Activated naive CD4-positive, alpha-beta T cell treated with anti-CD3 and anti-CD28 coated beads for 36 hours (primary cell): ENCODE measurements around the gene TXNDC17. TPM values are rescaled to one million over a fixed set of nuclear protein-coding genes. Genes with fewer than 3 reads are reported as not detected.

Experiments
- CTCF ChIA-PET: fragments of 350-600 bp; sonication (Branson Sonifier 250); formaldehyde crosslinking; loops from one replicate; lab custom pipeline; 2021; ENCODE audit warnings: antibody characterized with exemption; lab: Charles Lee
- DNase-seq: peaks from one replicate; pipeline ENCODE4 v3.0.0-alpha.2; 2020
- H3K27ac Mint-ChIP-seq: one replicate; pipeline ENCODE4 v1.8.0; 2021; ENCODE audit warnings: mild to moderate bottlenecking, mixed read lengths
- H3K27me3 Mint-ChIP-seq: one replicate; pipeline ENCODE4 v1.8.0; 2021; ENCODE audit warnings: low read depth, mixed read lengths
- H3K36me3 Mint-ChIP-seq: one replicate; pipeline ENCODE4 v1.8.0; 2021; ENCODE audit warnings: low read depth, mixed read lengths
- H3K4me1 Mint-ChIP-seq: one replicate; pipeline ENCODE4 v1.8.0; 2021; ENCODE audit warnings: low read depth, mixed read lengths
- H3K4me3 Mint-ChIP-seq: one replicate; pipeline ENCODE4 v1.8.0; 2021; ENCODE audit warnings: mild to moderate bottlenecking, moderate library complexity, mixed read lengths
- H3K9me3 Mint-ChIP-seq: one replicate; pipeline ENCODE4 v1.8.0; 2021; ENCODE audit warnings: mixed read lengths
- intact Hi-C: fragments of 100-400 bp; cut with micrococcal nuclease; formaldehyde crosslinking; loops from one replicate; pipeline ENCODE4 v1.15.1; 2023
- total RNA-seq, 2 experiments: library from RNA; stranded (reverse); gene quantifications; one replicate each; pipeline ENCODE4 v1.2.3, GENCODE V29; 2021

Gene TXNDC17
- total RNA-seq, 2 experiments from 2014 or later: 71.4 to 85.8 TPM

DNA sequence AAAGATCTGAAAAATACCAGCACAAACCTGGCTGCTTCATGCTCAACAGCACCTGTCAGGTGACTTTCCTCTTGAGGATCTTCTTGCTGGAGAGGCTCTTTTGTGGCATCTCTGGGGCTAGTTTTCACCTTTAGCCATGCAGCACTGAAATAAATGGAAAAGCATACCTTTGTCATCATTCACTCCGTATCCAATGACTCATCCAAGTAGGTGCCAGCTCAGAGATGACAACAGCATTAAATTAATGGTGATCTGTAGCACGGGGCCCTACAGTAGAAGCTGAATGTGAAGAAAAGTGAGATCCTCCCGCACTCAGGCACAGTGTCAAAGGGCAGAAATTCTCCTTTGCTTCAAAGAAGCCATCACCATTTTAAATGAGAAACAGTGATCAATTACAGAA, 32.5 kb upstream of the TXNDC17 start:
- no peaks in the 10 kb centered on the region for H3K9me3 Mint-ChIP-seq
- H3K36me3 Mint-ChIP-seq: peaks cover 14% of the 10 kb centered on the region
- DNase-seq: no peak
- H3K4me1 Mint-ChIP-seq: no peaks in the 10 kb centered on the region
- CTCF ChIA-PET: interaction anchor here (1.2 kb wide), 1 partner anchor 9 kb away, joined by 3 read pairs; no protein-coding TSS in a partner anchor
- H3K4me3 Mint-ChIP-seq: no peak overlapping the region
- H3K27me3 Mint-ChIP-seq: no peaks in the 10 kb centered on the region
- no peak overlapping the region for H3K27ac Mint-ChIP-seq
- intact Hi-C loops: no loop called here

DNA sequence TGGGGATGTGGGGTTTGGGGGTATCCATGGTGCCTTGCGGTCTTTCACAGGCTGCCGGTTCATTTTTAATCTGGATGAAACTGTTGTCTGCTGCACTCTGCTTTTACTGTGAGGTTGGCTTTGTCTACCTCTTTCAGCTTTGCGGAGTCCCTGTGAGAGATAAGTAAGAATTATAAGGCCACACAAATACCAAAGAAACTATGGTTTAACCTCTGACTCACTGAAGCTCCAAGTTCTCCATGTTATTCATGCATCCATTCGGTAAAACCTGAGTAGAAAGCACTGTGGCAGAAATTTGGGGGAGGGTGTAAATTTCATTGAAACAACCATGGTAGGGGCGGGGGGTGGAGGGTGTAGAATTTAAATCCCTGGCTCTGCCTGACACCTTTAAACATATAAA, 30.8 kb upstream of the TXNDC17 start:
- H3K9me3 Mint-ChIP-seq: no peaks in the 10 kb centered on the region
- CTCF ChIA-PET: no interaction called here
- H3K27ac Mint-ChIP-seq: no peak overlapping the region
- H3K4me3 Mint-ChIP-seq: no peak overlapping the region
- DNase-seq: no peak
- H3K4me1 Mint-ChIP-seq: peaks cover 3% of the 10 kb centered on the region
- peaks cover 20% of the 10 kb centered on the region for H3K36me3 Mint-ChIP-seq
- intact Hi-C loops: no loop called here
- no peaks in the 10 kb centered on the region for H3K27me3 Mint-ChIP-seq

DNA sequence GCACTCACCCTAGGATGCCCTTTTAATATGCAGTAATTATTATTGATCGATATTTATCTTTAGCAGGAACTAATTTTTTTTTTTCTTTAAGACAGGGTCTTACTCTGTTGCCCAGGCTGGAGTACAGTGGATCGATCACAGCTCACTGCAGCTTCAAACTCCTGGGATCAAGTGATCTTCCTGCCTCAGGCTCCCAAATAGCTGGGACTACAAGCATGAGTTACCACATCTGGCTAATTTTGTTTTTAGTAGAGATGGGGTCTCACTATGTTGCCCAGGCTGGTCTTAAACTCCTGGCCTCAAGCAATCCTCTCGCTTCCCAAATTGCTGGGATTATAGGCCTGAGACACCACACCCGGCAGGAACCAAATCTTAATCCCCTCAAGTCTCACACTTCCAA, 29.6 kb upstream of the TXNDC17 start:
- Mint-ChIP-seq H3K27me3 (no peaks in the 10 kb centered on the region), H3K36me3 (peaks cover 20% of the 10 kb centered on the region), H3K4me3 (no peak overlapping the region), H3K9me3 (no peaks in the 10 kb centered on the region), H3K4me1 (peaks cover 3% of the 10 kb centered on the region), H3K27ac (no peak overlapping the region)
- intact Hi-C loops: no loop called here
- DNase-seq: no peak
- CTCF ChIA-PET: no interaction called here

DNA sequence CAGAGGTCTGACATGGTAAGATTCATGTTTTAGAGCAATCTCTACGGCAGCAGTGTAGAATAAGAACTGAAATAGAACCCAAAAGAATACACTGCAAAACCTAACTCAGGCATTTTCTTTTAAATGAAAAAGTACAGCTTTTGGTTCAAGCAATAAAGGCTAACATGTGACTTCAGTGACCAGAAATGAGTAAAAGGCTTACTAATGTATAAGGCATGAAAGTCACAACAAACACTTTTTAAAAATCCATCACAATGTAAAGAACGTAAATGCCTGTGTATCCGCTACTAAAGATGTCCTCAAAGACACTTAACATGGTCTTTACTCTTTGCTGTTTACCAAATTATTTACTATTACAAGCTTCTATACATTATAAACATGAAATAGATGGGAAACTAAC, 16.9 kb upstream of the TXNDC17 start:
- Mint-ChIP-seq H3K36me3 (peaks cover 12% of the 10 kb centered on the region), H3K4me1 (no peaks in the 10 kb centered on the region)
- intact Hi-C loops: no loop called here

DNA sequence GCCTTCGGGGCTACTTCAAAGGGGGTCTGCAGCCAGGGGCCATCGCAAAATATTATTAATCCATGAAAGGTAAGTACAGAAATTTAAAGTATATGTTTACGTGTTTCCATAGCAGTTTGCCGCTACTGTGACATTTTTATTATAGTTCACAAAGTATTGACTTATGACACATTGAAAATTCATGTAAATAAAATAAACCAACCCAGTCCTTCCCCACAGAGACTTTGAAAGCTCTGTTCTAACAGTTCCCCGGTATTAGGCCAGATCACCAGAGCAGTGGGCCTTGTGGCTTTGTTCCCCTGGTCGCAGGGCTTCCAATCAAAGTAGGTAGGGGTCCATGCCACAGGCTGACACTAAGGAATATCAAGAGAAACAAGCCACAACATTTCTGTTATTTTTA, 14.2 kb upstream of the TXNDC17 start:
- no peak for DNase-seq
- CTCF ChIA-PET: interaction anchor here (0.6 kb wide), 1 partner anchor 301 kb away, joined by 5 read pairs; no protein-coding TSS in a partner anchor
- Mint-ChIP-seq H3K4me1 (peaks cover 2% of the 10 kb centered on the region), H3K9me3 (no peaks in the 10 kb centered on the region), H3K36me3 (peaks cover 14% of the 10 kb centered on the region), H3K27ac (no peak overlapping the region), H3K27me3 (no peaks in the 10 kb centered on the region), H3K4me3 (no peak overlapping the region)
- intact Hi-C loops: no loop called here

More for the DNA sequence above, 16.9 kb upstream of the TXNDC17 start:
- Mint-ChIP-seq H3K27ac (no peak overlapping the region), H3K9me3 (no peaks in the 10 kb centered on the region), H3K4me3 (no peak overlapping the region), H3K27me3 (no peaks in the 10 kb centered on the region)
- DNase-seq: no peak
- CTCF ChIA-PET: no interaction called here

DNA sequence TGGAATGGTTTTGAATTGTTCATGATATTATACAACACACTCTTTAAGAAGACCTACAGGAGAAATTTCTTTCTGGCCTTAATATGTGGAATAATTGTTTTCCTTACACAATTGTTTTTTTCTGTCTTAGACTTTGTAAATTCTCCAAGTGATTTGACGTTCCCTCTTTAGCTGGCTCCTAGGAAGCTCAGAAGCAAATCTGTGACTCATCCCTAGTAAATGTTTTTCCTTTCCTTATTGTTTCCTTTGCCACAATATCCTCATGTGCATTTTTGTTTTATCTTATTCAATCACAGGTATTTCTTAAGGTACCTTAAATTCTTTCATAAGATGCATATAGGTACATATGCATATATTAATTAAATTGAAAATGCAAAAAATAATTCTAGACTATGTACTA, 13.8 kb upstream of the TXNDC17 start:
- no peak overlapping the region for H3K4me3 Mint-ChIP-seq
- intact Hi-C loops: no loop called here
- H3K9me3 Mint-ChIP-seq: no peaks in the 10 kb centered on the region
- peaks cover 14% of the 10 kb centered on the region for H3K36me3 Mint-ChIP-seq
- no peak for DNase-seq
- H3K27me3 Mint-ChIP-seq: no peaks in the 10 kb centered on the region
- peaks cover 2% of the 10 kb centered on the region for H3K4me1 Mint-ChIP-seq
- CTCF ChIA-PET: interaction anchor here (0.6 kb wide), 1 partner anchor 302 kb away, joined by 5 read pairs; no protein-coding TSS in a partner anchor
- H3K27ac Mint-ChIP-seq: no peak overlapping the region

DNA sequence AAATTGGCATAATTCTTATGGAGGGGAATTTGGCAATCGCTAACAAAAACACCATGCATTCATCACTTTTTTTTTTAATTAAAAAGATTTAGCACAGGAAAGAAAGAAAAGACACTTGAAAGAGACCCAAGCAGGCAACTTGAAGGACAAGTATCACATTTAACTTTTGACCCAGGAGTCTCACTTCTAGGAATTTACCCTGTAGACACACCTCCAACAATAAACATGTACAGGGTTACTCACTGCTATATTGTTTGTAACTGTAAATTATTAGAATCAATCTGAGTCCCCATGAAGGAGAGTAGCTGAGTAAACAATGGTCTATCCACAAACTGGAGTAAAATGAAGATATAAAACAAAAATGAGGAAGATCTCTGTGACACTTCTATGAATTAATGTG, 10.5 kb upstream of the TXNDC17 start:
- Mint-ChIP-seq H3K27ac (no peak overlapping the region), H3K36me3 (peaks cover 34% of the 10 kb centered on the region), H3K4me3 (no peak overlapping the region), H3K9me3 (no peaks in the 10 kb centered on the region), H3K27me3 (no peaks in the 10 kb centered on the region), H3K4me1 (peaks cover 2% of the 10 kb centered on the region)
- intact Hi-C loops: no loop called here
- CTCF ChIA-PET: no interaction called here
- DNase-seq: no peak

DNA sequence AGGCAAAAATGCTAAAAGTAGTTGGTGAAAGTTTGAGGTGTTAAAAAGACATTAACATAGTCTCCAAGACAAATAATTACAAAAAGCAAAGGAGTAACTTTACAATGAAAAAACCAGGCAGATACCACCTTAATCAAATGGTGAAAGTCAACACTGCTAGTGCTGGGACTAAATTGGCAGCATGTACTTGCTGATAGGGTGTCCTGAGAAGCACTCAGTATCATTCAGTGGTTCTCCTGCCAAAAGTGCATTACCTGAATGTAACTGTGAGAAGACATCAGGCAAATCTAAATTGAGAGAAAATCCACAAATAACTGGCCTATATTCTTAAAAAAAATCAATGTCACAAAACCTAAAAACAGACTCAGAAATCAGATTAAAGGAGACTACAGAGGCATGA, 8.3 kb upstream of the TXNDC17 start:
- intact Hi-C loops: no loop called here
- CTCF ChIA-PET: no interaction called here
- Mint-ChIP-seq H3K36me3 (peaks cover 36% of the 10 kb centered on the region), H3K4me1 (peaks cover 2% of the 10 kb centered on the region), H3K4me3 (no peak overlapping the region), H3K27me3 (no peaks in the 10 kb centered on the region), H3K9me3 (no peaks in the 10 kb centered on the region), H3K27ac (no peak overlapping the region)
- DNase-seq: no peak

DNA sequence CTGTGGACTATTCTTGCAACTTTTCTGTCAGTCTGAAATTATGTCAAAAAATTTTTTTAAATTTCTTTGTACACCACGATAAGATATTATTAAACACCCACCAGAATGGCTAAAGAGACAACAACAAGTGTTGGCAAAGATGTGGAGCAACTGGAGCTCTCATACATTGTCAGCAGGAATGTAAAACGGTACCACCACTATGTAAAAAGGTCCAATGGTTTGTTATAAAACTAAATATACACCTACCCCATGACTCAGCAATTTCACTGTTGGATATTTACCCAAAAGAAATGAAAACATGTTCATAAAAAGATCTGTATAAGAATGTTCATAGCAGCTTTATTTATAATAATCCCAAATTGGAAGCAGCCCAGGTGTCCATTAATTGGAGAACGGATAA, 7.6 kb upstream of the TXNDC17 start:
- CTCF ChIA-PET: no interaction called here
- Mint-ChIP-seq H3K27me3 (no peaks in the 10 kb centered on the region), H3K4me1 (peaks cover 8% of the 10 kb centered on the region), H3K27ac (peak overlapping the region; percentile 4), H3K9me3 (no peaks in the 10 kb centered on the region), H3K4me3 (no peak overlapping the region), H3K36me3 (peaks cover 33% of the 10 kb centered on the region)
- intact Hi-C loops: no loop called here
- DNase-seq: no peak

DNA sequence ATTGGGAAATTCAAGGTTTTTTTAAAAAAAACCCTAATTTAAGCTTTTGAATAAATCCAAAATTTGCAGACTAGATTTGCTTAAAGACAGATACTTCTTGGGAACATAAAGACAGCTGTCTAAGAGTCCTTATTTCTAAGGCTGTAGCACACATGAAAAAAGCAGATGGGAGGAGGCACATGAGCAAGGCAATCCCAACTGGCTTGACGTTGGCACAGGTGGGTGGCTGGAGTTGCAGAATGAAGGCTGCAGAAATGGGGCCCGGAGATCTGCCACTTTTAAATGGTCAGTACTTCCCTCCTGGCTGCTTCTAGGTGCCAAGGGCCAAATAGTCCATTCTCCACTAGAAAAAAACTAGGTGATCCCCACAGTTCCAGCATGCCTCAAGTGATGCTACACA, 4.8 kb upstream of the TXNDC17 start:
- Mint-ChIP-seq H3K4me3 (no peak overlapping the region), H3K9me3 (no peaks in the 10 kb centered on the region), H3K27me3 (no peaks in the 10 kb centered on the region), H3K36me3 (peaks cover 26% of the 10 kb centered on the region), H3K27ac (no peak overlapping the region), H3K4me1 (peaks cover 18% of the 10 kb centered on the region)
- intact Hi-C loops: no loop called here
- no peak for DNase-seq
- CTCF ChIA-PET: interaction anchor here (1.2 kb wide), 1 partner anchor 163 kb away, joined by 5 read pairs; no protein-coding TSS in a partner anchor

DNA sequence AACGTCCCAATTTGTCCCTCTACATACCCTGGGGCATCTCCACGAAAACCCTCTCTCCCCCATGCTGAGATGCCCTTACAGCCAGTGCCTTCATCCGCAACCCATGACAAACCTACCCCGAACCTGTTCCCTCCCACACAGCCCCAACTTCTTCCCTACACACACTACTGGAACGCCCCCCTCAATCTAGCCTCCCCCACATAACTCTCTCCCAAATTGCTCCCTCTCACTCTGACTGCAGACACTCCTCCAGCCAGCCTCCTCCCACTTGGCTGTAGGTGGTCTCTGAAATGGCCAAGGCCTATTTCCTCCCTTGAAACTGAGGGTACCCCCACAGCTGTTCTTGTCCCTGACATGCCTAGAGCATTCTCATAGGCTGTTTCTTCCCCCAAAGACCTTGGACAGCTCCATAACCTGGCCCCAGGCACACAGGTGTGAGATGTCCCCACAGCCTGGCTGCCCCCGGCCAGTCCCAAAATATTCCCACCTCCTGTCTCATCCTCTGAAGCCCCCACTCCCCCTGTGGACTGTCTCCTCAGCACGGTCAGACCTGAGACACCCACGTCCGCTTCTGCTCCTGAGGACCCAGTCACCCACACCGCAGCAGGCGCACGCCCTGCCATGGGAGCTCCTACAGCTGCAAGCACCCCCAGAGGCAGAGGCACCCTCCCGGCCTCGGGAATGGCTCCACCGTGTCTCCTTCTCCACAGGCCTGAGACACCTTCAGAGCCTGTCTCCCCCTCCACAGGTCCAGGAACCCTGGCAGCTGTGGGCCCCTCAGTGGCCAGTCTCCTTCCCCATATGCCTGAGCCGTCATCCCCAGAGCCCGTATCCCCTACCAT, 4.0 kb upstream of the TXNDC17 start:
- H3K36me3 Mint-ChIP-seq: peaks cover 22% of the 10 kb centered on the region
- no peak for DNase-seq
- H3K4me3 Mint-ChIP-seq: no peak overlapping the region
- intact Hi-C loops: no loop called here
- peaks cover 21% of the 10 kb centered on the region for H3K4me1 Mint-ChIP-seq
- no peaks in the 10 kb centered on the region for H3K9me3 Mint-ChIP-seq
- no peaks in the 10 kb centered on the region for H3K27me3 Mint-ChIP-seq
- CTCF ChIA-PET: no interaction called here
- no peak overlapping the region for H3K27ac Mint-ChIP-seq

DNA sequence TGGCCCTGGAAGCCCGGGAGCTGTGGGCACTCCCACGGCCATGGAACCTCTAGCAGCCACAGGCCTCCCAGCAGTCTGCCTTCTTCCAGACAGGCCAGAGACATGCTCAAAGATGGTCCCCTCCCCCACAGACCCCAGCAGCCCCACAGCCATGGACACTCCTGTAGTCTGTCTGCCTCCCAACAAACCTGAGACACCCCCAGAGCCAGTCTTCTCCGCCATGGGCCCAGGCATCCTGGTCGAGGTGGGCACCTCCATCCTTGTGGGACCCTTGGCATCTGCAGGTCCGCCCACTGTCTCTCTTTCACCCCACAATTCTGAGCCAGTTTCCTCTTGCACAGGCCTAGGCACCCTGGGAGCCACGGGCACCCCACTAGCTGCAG, 3.4 kb upstream of the TXNDC17 start:
- Mint-ChIP-seq H3K9me3 (no peaks in the 10 kb centered on the region), H3K4me3 (no peak overlapping the region), H3K27me3 (no peaks in the 10 kb centered on the region), H3K36me3 (peaks cover 20% of the 10 kb centered on the region), H3K4me1 (peaks cover 27% of the 10 kb centered on the region), H3K27ac (no peak overlapping the region)
- CTCF ChIA-PET: interaction anchor here (0.5 to 1.0 kb wide), 2 partner anchors 156 to 367 kb away, joined by 3 to 4 read pairs; no protein-coding TSS in a partner anchor
- DNase-seq: no peak
- intact Hi-C loops: no loop called here
